Endothelial cell (in vitro differentiated cells): Measurements from ENCODE around the gene CPZ. TPM values are rescaled to one million over a fixed set of nuclear protein-coding genes. Genes with fewer than 3 reads are reported as not detected.

Experiments used
- DNase-seq: peaks from one replicate; pipeline ENCODE4 v3.0.0; 2021; ENCODE audit warnings: low spot score
- H3K27ac Mint-ChIP-seq: one replicate; pipeline ENCODE4 v1.8.0; 2021; ENCODE audit warnings: mixed read lengths, inconsistent platforms; ENCODE audit not compliant: unreplicated experiment
- H3K27me3 Mint-ChIP-seq: one replicate; pipeline ENCODE4 v1.8.0; 2021; ENCODE audit warnings: mild to moderate bottlenecking, moderate library complexity, mixed read lengths, inconsistent platforms; ENCODE audit not compliant: unreplicated experiment
- H3K36me3 Mint-ChIP-seq: one replicate; pipeline ENCODE4 v1.8.0; 2021; ENCODE audit warnings: mild to moderate bottlenecking, low read depth, mixed read lengths, inconsistent platforms; ENCODE audit not compliant: unreplicated experiment
- H3K4me1 Mint-ChIP-seq: one replicate; pipeline ENCODE4 v1.8.0; 2021; ENCODE audit warnings: mild to moderate bottlenecking, mixed read lengths, inconsistent platforms; ENCODE audit not compliant: unreplicated experiment
- H3K4me3 Mint-ChIP-seq: one replicate; pipeline ENCODE4 v1.8.0; 2021; ENCODE audit warnings: mild to moderate bottlenecking, mixed read lengths, inconsistent platforms; ENCODE audit not compliant: unreplicated experiment
- H3K9me3 Mint-ChIP-seq: one replicate; pipeline ENCODE4 v1.8.0; 2021; ENCODE audit warnings: mixed read lengths, inconsistent platforms; ENCODE audit not compliant: unreplicated experiment
- CTCF ChIP-seq: fragments of 200-600 bp; sonication (generic); IDR thresholded peaks from one replicate; pipeline ENCODE4 v1.5.0; 2021; ENCODE audit warnings: antibody characterized with exemption; ENCODE audit not compliant: unreplicated experiment
- total RNA-seq: library from RNA; stranded (reverse); fragmentation: NEBNext Ultra II Directional; extraction: Animal tissue kit (Norgen Biotek cat#: 25700); gene quantifications from one replicate; pipeline ENCODE4 v1.2.1, GENCODE V29; 2021; ENCODE audit not compliant: unreplicated experiment

CPZ gene
- total RNA-seq, 1 donor from 2014 or later: 0.90 TPM

DNA sequence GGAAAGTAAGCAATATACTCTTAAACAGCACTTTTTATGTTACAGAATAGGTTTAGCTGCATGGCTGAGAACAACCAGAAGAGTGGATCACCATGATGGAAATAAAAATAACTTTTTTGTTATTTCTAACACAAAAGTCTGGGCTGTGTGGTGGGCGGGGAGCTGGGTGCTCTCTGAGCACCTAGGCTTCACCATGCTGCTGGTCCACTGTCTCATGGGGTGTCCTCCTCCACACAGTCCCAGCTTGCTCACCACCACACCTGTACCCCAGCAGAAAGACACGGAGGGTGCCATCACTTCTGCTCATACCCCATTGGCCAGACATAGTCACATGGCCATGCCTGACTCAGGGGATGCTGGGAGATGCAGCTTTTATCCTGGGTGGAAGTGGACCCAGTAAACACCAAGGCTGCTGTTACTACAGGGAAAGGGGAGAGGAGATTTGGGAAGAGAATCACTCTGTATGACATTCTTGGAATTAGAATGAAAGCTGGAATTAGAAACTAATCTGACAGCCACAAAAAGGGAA, 45.0 kb downstream of the CPZ start:
- no peak for TF ChIP-seq CTCF
- Mint-ChIP-seq H3K36me3 (no peaks in the 10 kb centered on the region), H3K27ac (no peak overlapping the region), H3K27me3 (peaks cover 4% of the 10 kb centered on the region), H3K9me3 (no peaks in the 10 kb centered on the region), H3K4me3 (no peak overlapping the region), H3K4me1 (no peaks in the 10 kb centered on the region)
- no peak for DNase-seq

GRCh38 chr4:8639021-8639420, 46.5 kb downstream of the CPZ start:
- DNase-seq: no peak
- Mint-ChIP-seq H3K9me3 (no peaks in the 10 kb centered on the region), H3K4me3 (no peak overlapping the region), H3K27ac (no peak overlapping the region), H3K4me1 (no peaks in the 10 kb centered on the region), H3K36me3 (no peaks in the 10 kb centered on the region), H3K27me3 (peaks cover 4% of the 10 kb centered on the region)
- TF ChIP-seq CTCF: no peak

DNA sequence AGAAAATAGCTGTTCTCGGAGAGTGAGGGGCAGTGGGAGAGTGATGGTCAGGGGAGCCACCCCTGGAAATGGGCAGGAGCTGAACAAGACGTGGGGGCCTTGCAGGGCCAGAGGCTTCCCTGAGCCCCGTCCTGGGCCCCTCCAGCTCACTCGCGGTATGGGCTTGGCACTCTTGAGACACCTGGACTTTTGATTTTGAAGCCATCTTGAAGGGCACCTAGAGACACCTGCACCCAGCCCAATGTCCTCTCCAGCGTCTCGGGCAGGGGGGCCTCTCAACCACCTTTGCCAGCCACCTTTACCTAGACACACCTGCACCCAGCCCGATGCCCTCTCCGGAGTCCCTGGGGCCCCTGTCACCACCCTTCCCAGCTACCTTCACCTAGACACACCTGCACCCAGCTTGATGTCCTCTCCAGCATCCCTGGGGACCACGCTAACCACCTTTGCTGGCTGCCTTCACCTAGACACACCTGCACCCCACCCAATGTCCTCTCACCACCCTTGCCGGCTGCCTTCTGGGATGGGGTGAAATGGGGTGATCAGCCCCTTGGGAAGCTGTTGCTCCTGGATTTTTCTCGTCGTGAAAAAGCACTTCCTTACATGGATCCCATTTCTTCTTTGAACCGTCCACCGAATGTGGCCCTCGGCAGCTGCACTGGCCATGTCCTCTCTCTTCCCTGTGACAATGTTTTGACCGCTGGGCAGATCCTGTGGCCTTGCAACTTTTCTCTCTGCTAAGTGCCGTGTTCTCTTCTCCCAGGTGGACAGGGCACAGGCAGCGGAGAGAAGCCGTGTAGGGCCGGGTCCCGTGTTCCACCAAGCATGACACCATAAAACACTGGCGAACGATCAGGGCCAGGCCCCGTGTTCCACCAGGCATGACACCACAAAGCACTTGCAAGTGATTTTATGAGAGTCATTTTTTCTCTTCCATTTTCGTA, 47.5 kb downstream of the CPZ start:
- no peak overlapping the region for H3K27ac Mint-ChIP-seq
- no peaks in the 10 kb centered on the region for H3K4me1 Mint-ChIP-seq
- H3K36me3 Mint-ChIP-seq: no peaks in the 10 kb centered on the region
- no peak for DNase-seq
- no peak overlapping the region for H3K4me3 Mint-ChIP-seq
- peaks cover 4% of the 10 kb centered on the region for H3K27me3 Mint-ChIP-seq
- TF ChIP-seq CTCF: no peak
- no peaks in the 10 kb centered on the region for H3K9me3 Mint-ChIP-seq

GRCh38 chr4:8640816-8641215, 48.3 kb downstream of the CPZ start:
- H3K27ac Mint-ChIP-seq: no peak overlapping the region
- no peak for TF ChIP-seq CTCF
- H3K36me3 Mint-ChIP-seq: no peaks in the 10 kb centered on the region
- H3K4me1 Mint-ChIP-seq: no peaks in the 10 kb centered on the region
- no peak for DNase-seq
- H3K27me3 Mint-ChIP-seq: peaks cover 7% of the 10 kb centered on the region
- H3K4me3 Mint-ChIP-seq: no peak overlapping the region
- H3K9me3 Mint-ChIP-seq: no peaks in the 10 kb centered on the region

- Mint-ChIP-seq H3K27me3 (peaks cover 7% of the 10 kb centered on the region), H3K36me3 (no peaks in the 10 kb centered on the region)
- DNase-seq: no peak
Observed at GRCh38 chr4:8641256-8641655, 48.7 kb downstream of the CPZ start.

More at GRCh38 chr4:8641256-8641655, 48.7 kb downstream of the CPZ start:
- H3K9me3 Mint-ChIP-seq: no peaks in the 10 kb centered on the region
- TF ChIP-seq CTCF: no peak
- H3K27ac Mint-ChIP-seq: no peak overlapping the region
- no peaks in the 10 kb centered on the region for H3K4me1 Mint-ChIP-seq
- no peak overlapping the region for H3K4me3 Mint-ChIP-seq
